K562 (cell line): ENCODE measurements around the gene ZBTB9. TPM values are rescaled to one million over a fixed set of nuclear protein-coding genes. Genes with fewer than 3 reads are reported as not detected.

Experiments used
- ATF1 ChIP-seq, 2 experiments: fragments of 450-650 bp in 1 of 2; IDR thresholded peaks; 2 replicates each; pipeline ENCODE4 v1.6.1; 2016; ENCODE audit warnings: missing compliant biosample characterization in 1 of 2, missing genetic modification characterization in 1 of 2
- CHD1 ChIP-seq: fragments of 200-600 bp; sonication (generic); IDR thresholded peaks from one replicate; pipeline ENCODE4 v1.6.1; 2012; ENCODE audit warnings: mild to moderate bottlenecking, moderate library complexity, low read length, inconsistent platforms
- EZH2 ChIP-seq: IDR thresholded peaks from 2 replicates; pipeline ENCODE4 v1.6.1; 2012; ENCODE audit warnings: low read depth, mild to moderate bottlenecking, inconsistent platforms, low read length, borderline replicate concordance
- GABPB2 ChIP-seq: fragments of 250-450 bp; sonication (Bioruptor Pico); conservative IDR thresholded peaks from 2 replicates; pipeline ENCODE4 v1.5.1; 2021; ENCODE audit warnings: mild to moderate bottlenecking
- KAT2B ChIP-seq: IDR thresholded peaks from one replicate; pipeline ENCODE4 v1.6.1; 2012; ENCODE audit warnings: low read depth, mild to moderate bottlenecking, control low read depth, inconsistent platforms, low read length, moderate library complexity
- L3MBTL2 ChIP-seq: fragments of 450-650 bp; IDR thresholded peaks from 2 replicates; pipeline ENCODE4 v1.6.1; 2016; ENCODE audit warnings: mild to moderate bottlenecking, moderate library complexity
- LCOR ChIP-seq: sonication (generic); formaldehyde crosslinking; IDR thresholded peaks from 2 replicates; pipeline ENCODE4 v1.8.0; 2022; ENCODE audit warnings: mild to moderate bottlenecking, missing genetic modification reagents
- MAZ ChIP-seq, 2 experiments: fragments of 450-650 bp in 1 of 2; sonication (generic) in 1 of 2; formaldehyde crosslinking; IDR thresholded peaks in 1 of 2; conservative IDR thresholded peaks in 1 of 2; 2 replicates each; pipeline versions ENCODE4 v1.4.0 to v1.5.0; 2020; ENCODE audit warnings: mild to moderate bottlenecking in 1 of 2, missing genetic modification reagents in 1 of 2
- PCBP2 ChIP-seq: fragments of 200-400 bp; formaldehyde crosslinking; IDR thresholded peaks from 2 replicates; pipeline ENCODE4 v1.6.1; 2018; ENCODE audit warnings: low read length, low read depth, mild to moderate bottlenecking, moderate library complexity; ENCODE audit not compliant: poor library complexity, severe bottlenecking
- PHF8 ChIP-seq: fragments of 200-600 bp; sonication (generic); IDR thresholded peaks from 2 replicates; pipeline ENCODE4 v1.6.1; 2012; ENCODE audit warnings: mixed run types, mild to moderate bottlenecking, inconsistent platforms, low read length, moderate library complexity, borderline replicate concordance
- POLR2G ChIP-seq: fragments of 200-400 bp; formaldehyde crosslinking; IDR thresholded peaks from 2 replicates; pipeline ENCODE4 v1.6.1; 2017; ENCODE audit warnings: low read depth, mild to moderate bottlenecking, antibody characterized with exemption, low read length, moderate library complexity
- TAL1 ChIP-seq: fragments of 450-650 bp; IDR thresholded peaks from 2 replicates; pipeline ENCODE4 v1.6.1; 2016; ENCODE audit warnings: mild to moderate bottlenecking
- TGIF2 ChIP-seq: sonication (generic); formaldehyde crosslinking; IDR thresholded peaks from 2 replicates; pipeline ENCODE4 v1.8.1; 2022; ENCODE audit warnings: mild to moderate bottlenecking, missing genetic modification reagents, moderate library complexity
- ZBTB17 ChIP-seq: fragments of 450-650 bp; formaldehyde crosslinking; IDR thresholded peaks from 2 replicates; pipeline ENCODE4 v1.4.0; 2020; ENCODE audit warnings: mild to moderate bottlenecking
- ZEB2 ChIP-seq: fragments of 450-650 bp; IDR thresholded peaks from 2 replicates; pipeline ENCODE4 v1.6.1; 2016
- ZNF165 ChIP-seq: fragments of 250-450 bp; sonication (Bioruptor Pico); IDR thresholded peaks from 2 replicates; pipeline ENCODE4 v1.4.0; 2020; ENCODE audit warnings: borderline replicate concordance
- ZNF785 ChIP-seq: fragments of 250-450 bp; sonication (Bioruptor Pico); IDR thresholded peaks from 2 replicates; pipeline ENCODE4 v1.4.0; 2020; ENCODE audit warnings: mild to moderate bottlenecking
- ZNF79 ChIP-seq: fragments of 250-450 bp; sonication (Bioruptor Pico); IDR thresholded peaks from 2 replicates; pipeline ENCODE4 v1.4.0; 2020; ENCODE audit warnings: low read depth, mild to moderate bottlenecking, moderate library complexity
- polyA plus RNA-seq, 8 experiments: library from polyadenylated mRNA; depleted of rRNA in 4 of 8; stranded (reverse) in 5 of 8; unstranded in 3 of 8; fragments of >200 nt; fragmentation: Nextera tagmentation in 2 of 8; fragmentation: Illumina TruSeq in 1 of 8; extraction: Ambion mirVana in 2 of 8; extraction: Trizol in 1 of 8; gene quantifications; 2 replicates each; pipeline versions ENCODE4 v1.2.1 to v1.2.3, GENCODE V29; 2011 to 2014; ENCODE audit warnings: inconsistent platforms in 1 of 8, missing spikeins in 1 of 8
- total RNA-seq, 7 experiments: library from RNA; depleted of rRNA in 6 of 7; stranded (reverse); fragments of >200 nt in 6 of 7; fragmentation: Illumina TruSeq in 2 of 7; extraction: Trizol in 2 of 7; gene quantifications; 2 replicates each; pipeline versions ENCODE4 v1.2.1 to v1.2.3, GENCODE V29; 2011 to 2021; ENCODE audit warnings: low replicate concordance in 1 of 7
- TF ChIP-seq, protein P1 (sequence below), 2 experiments: fragments of 450-650 bp; conservative IDR thresholded peaks; 2 replicates each; pipeline ENCODE4 v1.6.1; 2017; ENCODE audit warnings: mild to moderate bottlenecking in 2 of 2, moderate library complexity in 2 of 2
- TF ChIP-seq, protein P2 (sequence below), 2 experiments: fragments of 450-650 bp; IDR thresholded peaks; 2 replicates each; pipeline ENCODE4 v1.6.1; 2016
- TF ChIP-seq, protein P3 (sequence below): IDR thresholded peaks from 3 replicates; pipeline ENCODE4 v1.6.1; 2011; ENCODE audit warnings: borderline replicate concordance, mild to moderate bottlenecking; ENCODE audit not compliant: insufficient read length, insufficient read depth
- TF ChIP-seq, protein P4 (sequence below): fragments of 250-450 bp; sonication (Bioruptor Pico); IDR thresholded peaks from 2 replicates; pipeline ENCODE4 v1.8.0; 2022; ENCODE audit warnings: inconsistent platforms

ZBTB9 gene
- total and polyA plus RNA-seq, 9 of the 15 experiments (the other 6 are each of a cell fraction or from before 2014, with no cell fraction given): 1.9 to 19.5 (median 10.4) TPM

DNA sequence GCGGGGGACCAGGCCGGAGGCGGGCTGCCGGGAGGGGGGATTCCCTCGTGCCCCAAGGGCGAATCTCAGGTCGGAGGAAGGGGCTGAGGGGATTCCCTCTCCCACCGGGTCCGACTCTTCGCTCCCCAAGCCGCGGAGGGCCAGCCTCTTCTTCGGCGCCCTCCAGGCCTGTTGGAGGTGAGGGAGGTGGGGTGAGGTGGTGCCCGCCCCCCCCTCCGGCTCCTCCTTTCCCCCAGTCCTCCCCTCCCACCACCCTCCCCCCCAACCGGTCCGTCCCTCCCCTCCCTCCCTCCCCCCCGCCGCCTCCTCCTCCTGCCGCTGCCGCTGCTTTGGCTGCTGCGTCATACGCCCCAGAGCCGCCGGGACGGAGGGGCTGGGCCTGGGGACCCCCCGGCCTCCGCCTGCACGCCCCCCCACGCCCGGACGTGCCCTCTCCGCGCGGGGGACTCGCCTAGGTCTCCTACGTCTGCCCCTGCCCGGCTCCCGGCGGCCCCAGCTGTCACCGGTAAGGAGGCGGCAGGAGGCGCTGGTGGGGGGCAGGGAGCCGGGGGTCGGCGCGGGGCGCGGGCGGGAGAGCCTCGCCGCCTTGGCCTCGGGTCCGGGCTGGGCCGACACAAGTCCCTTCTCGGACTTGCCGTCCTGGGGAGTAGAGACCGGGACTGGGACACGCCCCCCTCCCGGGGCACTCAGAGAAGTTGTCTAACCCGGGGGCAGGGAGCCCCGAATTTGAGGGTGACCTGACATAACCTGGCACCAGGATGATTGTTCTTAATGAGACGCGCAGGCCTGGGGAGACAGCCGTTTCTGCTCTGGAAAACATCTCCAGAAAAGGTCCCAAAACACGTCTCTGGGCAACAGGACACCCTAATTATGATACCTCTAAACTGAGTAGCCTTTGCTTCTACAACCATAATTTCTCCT, 43.4 kb upstream of the ZBTB9 start, which contains the start of gene PHF1 (continued):
- TF ChIP-seq, protein P1, sequence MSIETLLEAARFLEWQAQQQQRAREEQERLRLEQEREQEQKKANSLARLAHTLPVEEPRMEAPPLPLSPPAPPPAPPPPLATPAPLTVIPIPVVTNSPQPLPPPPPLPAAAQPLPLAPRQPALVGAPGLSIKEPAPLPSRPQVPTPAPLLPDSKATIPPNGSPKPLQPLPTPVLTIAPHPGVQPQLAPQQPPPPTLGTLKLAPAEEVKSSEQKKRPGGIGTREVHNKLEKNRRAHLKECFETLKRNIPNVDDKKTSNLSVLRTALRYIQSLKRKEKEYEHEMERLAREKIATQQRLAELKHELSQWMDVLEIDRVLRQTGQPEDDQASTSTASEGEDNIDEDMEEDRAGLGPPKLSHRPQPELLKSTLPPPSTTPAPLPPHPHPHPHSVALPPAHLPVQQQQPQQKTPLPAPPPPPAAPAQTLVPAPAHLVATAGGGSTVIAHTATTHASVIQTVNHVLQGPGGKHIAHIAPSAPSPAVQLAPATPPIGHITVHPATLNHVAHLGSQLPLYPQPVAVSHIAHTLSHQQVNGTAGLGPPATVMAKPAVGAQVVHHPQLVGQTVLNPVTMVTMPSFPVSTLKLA (conservative IDR thresholded peaks at IDR 0.05): peak in 1 of 2 experiments; percentile 74; a peak in 2 of 4 replicates
- TF ChIP-seq KAT2B (no peak), ZNF785 (CRISPR knock-in tag) (no peak), ZBTB17 (no peak), CHD1 (no peak), ZEB2 (no peak), POLR2G (peak; percentile 78), TGIF2 (CRISPR knock-in tag) (peak; percentile 50; the same call in 1 of the 2 replicates), GABPB2 (CRISPR knock-in tag) (no peak), ZNF79 (CRISPR knock-in tag) (no peak), PCBP2 (peak; percentile 8), LCOR (no peak), ATF1 (CRISPR knock-in tag; IDR thresholded peaks at IDR 0.05) (no peak), ATF1 (tag; IDR thresholded peaks at IDR 0.05) (peak; percentile 50), MAZ (CRISPR knock-in tag; conservative IDR thresholded peaks at IDR 0.05 in 1 of 2, IDR thresholded peaks at IDR 0.05 in 1 of 2) (peak; percentile 87 to 95), TAL1 (no peak), ZNF165 (CRISPR knock-in tag) (no peak), EZH2 (no peak), L3MBTL2 (0 out of 2 replicates have a peak, but pooled peaks have one; percentile 6), PHF8 (peak; percentile 49; the same call in 1 of the 2 replicates)
- TF ChIP-seq, protein P2, sequence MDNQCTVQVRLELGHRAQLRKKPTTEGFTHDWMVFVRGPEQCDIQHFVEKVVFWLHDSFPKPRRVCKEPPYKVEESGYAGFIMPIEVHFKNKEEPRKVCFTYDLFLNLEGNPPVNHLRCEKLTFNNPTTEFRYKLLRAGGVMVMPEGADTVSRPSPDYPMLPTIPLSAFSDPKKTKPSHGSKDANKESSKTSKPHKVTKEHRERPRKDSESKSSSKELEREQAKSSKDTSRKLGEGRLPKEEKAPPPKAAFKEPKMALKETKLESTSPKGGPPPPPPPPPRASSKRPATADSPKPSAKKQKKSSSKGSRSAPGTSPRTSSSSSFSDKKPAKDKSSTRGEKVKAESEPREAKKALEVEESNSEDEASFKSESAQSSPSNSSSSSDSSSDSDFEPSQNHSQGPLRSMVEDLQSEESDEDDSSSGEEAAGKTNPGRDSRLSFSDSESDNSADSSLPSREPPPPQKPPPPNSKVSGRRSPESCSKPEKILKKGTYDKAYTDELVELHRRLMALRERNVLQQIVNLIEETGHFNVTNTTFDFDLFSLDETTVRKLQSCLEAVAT (IDR thresholded peaks at IDR 0.05): no peak
- TF ChIP-seq, protein P3, sequence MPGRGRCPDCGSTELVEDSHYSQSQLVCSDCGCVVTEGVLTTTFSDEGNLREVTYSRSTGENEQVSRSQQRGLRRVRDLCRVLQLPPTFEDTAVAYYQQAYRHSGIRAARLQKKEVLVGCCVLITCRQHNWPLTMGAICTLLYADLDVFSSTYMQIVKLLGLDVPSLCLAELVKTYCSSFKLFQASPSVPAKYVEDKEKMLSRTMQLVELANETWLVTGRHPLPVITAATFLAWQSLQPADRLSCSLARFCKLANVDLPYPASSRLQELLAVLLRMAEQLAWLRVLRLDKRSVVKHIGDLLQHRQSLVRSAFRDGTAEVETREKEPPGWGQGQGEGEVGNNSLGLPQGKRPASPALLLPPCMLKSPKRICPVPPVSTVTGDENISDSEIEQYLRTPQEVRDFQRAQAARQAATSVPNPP: no peak
- TF ChIP-seq, protein P4, sequence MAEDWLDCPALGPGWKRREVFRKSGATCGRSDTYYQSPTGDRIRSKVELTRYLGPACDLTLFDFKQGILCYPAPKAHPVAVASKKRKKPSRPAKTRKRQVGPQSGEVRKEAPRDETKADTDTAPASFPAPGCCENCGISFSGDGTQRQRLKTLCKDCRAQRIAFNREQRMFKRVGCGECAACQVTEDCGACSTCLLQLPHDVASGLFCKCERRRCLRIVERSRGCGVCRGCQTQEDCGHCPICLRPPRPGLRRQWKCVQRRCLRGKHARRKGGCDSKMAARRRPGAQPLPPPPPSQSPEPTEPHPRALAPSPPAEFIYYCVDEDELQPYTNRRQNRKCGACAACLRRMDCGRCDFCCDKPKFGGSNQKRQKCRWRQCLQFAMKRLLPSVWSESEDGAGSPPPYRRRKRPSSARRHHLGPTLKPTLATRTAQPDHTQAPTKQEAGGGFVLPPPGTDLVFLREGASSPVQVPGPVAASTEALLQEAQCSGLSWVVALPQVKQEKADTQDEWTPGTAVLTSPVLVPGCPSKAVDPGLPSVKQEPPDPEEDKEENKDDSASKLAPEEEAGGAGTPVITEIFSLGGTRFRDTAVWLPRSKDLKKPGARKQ: no peak
